ENCODE data around the gene SORCS2. TPM values are rescaled to one million over a fixed set of nuclear protein-coding genes. Genes with fewer than 3 reads are reported as not detected.

Gene SORCS2
- total and polyA plus RNA-seq, 2 donors (not counting 1 experiment from before 2014, with no cell fraction given) = not detected

GRCh38 chr4:7242766-7243165 is 50.4 kb downstream of the SORCS2 start:
- WGBS (ENCODE audit: insufficient coverage) = 80% methylated on average over 8 of the region's 13 CpGs
- H3K36me3 ChIP-seq (replicated peaks in 1 of 2; ENCODE audit: control extremely low read depth in 1 of 2, control insufficient read depth in 1 of 2, extremely low read depth in 1 of 2, insufficient read depth in 2 of 2, low read length in 1 of 2) = no peaks in the 10 kb centered on the region
- no peak for DNase-seq
- H3K27ac Mint-ChIP-seq = no peak overlapping the region
- H3K4me3 ChIP-seq (ENCODE audit: control extremely low read depth in 1 of 5, extremely low read depth in 1 of 5, insufficient read depth in 1 of 5, low read depth in 2 of 5, low read length in 4 of 5) = no peak overlapping the region
- no peaks in the 10 kb centered on the region for H3K4me1 ChIP-seq (ENCODE audit: control insufficient read depth in 2 of 2, insufficient read depth in 2 of 2, low read length in 2 of 2)
- peaks cover 0 to 18% (median 0%) of the 10 kb centered on the region in 3 donors for H3K9me3 ChIP-seq (ENCODE audit: control extremely low read depth in 1 of 3, control insufficient read depth in 2 of 3, insufficient read depth in 1 of 3, low read length in 2 of 3)
- H3K9me3 Mint-ChIP-seq (ENCODE audit: insufficient read depth) = no peaks in the 10 kb centered on the region
- no peak overlapping the region for H3K27ac ChIP-seq (ENCODE audit: low read length in 2 of 2)
- peaks cover 0 to 3% (median 0%) of the 10 kb centered on the region in 4 experiments for H3K27me3 ChIP-seq (replicated peaks in 1 of 4; ENCODE audit: control extremely low read depth in 1 of 4, control insufficient read depth in 3 of 4, insufficient read depth in 4 of 4, low read length in 3 of 4)
- ChIA-PET POLR2A (no interaction called here), CTCF (no interaction called here)
- H4K20me1 ChIP-seq (ENCODE audit: control insufficient read depth, insufficient read depth, low read length, poor library complexity, severe bottlenecking) = no peaks in the 10 kb centered on the region
- no peak overlapping the region for H3K4me2 ChIP-seq (replicated peaks; ENCODE audit: low read depth, low read length, poor library complexity, severe bottlenecking)
- ATAC-seq (ENCODE audit: low read depth) = no peak
- no peak overlapping the region for H3K9ac ChIP-seq (ENCODE audit: low read length)
- no peaks in the 10 kb centered on the region for H3K4me1 Mint-ChIP-seq
- H2AFZ ChIP-seq (ENCODE audit: insufficient read depth, low read depth, low read length, poor library complexity, severe bottlenecking) = no peak overlapping the region
- intact Hi-C loops (cut with micrococcal nuclease) = no loop called here
- TF ChIP-seq CTCF (IDR thresholded peaks at IDR 0.05) (no peak), EZH2 (IDR thresholded peaks at IDR 0.05; ENCODE audit: borderline replicate concordance, insufficient read depth, low read depth, low read length, poor library complexity, severe bottlenecking) (no peak)
- no peak overlapping the region for H3K4me3 Mint-ChIP-seq
- H3K27me3 Mint-ChIP-seq = no peaks in the 10 kb centered on the region
- no peaks in the 10 kb centered on the region for H3K79me2 ChIP-seq (ENCODE audit: control insufficient read depth, insufficient read depth, low read length)

DNA sequence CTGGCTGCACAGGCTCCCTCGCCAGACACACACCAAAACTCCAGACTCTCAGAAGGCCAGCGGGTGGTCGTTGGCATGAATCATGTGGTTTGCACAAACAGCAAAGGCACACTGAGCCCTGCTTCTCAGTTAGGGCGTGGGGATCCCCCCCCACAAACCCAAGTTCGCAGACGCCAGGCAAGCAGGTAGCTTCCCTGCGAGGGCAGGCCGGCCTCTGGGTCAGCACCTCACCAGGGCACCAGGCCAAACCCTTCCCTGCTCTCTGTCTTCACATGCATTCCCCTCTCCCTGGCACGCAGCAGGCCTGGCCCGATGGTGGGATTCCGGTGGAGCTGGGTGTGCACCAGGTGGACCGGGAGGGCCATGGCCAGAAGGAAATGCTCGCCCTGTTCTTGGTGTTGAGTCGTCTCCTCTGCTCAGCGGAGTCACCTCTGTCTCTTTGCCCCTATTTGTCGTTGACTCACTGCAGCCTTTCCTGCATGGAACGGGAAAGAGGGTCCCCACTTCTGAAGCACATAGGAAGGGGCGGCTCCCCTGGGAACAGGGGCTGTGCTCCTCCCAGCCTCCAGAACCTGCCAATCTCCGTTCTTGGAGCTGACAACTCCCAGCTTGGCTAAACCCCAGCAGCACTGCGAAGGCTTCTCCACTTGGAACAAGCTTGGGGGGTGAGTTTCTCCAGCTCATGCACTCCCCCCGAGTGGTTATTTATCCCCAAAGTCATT is 51.4 kb downstream of the SORCS2 start:
- no peak for TF ChIP-seq EZH2 (IDR thresholded peaks at IDR 0.05; ENCODE audit: borderline replicate concordance, insufficient read depth, low read depth, low read length, poor library complexity, severe bottlenecking)
- TF ChIP-seq CTCF (IDR thresholded peaks at IDR 0.05) = no peak
- ChIA-PET POLR2A (no interaction called here), CTCF (no interaction called here)
- Histone ChIP-seq H3K36me3 (replicated peaks in 1 of 2; ENCODE audit: control extremely low read depth in 1 of 2, control insufficient read depth in 1 of 2, extremely low read depth in 1 of 2, insufficient read depth in 2 of 2, low read length in 1 of 2) (no peaks in the 10 kb centered on the region), H3K27ac (ENCODE audit: low read length in 2 of 2) (no peak overlapping the region), H3K79me2 (ENCODE audit: control insufficient read depth, insufficient read depth, low read length) (no peaks in the 10 kb centered on the region), H3K9ac (ENCODE audit: low read length) (no peak overlapping the region), H3K4me3 (ENCODE audit: control extremely low read depth in 1 of 5, extremely low read depth in 1 of 5, insufficient read depth in 1 of 5, low read depth in 2 of 5, low read length in 4 of 5) (no peak overlapping the region), H4K20me1 (ENCODE audit: control insufficient read depth, insufficient read depth, low read length, poor library complexity, severe bottlenecking) (no peaks in the 10 kb centered on the region), H3K27me3 (replicated peaks in 1 of 4; ENCODE audit: control extremely low read depth in 1 of 4, control insufficient read depth in 3 of 4, insufficient read depth in 4 of 4, low read length in 3 of 4) (peaks cover 0 to 3% (median 0%) of the 10 kb centered on the region in 4 experiments), H3K9me3 (ENCODE audit: control extremely low read depth in 1 of 3, control insufficient read depth in 2 of 3, insufficient read depth in 1 of 3, low read length in 2 of 3) (peaks cover 0 to 16% (median 0%) of the 10 kb centered on the region in 3 donors), H3K4me1 (ENCODE audit: control insufficient read depth in 2 of 2, insufficient read depth in 2 of 2, low read length in 2 of 2) (no peaks in the 10 kb centered on the region), H2AFZ (ENCODE audit: insufficient read depth, low read depth, low read length, poor library complexity, severe bottlenecking) (no peak overlapping the region), H3K4me2 (replicated peaks; ENCODE audit: low read depth, low read length, poor library complexity, severe bottlenecking) (no peak overlapping the region)
- Mint-ChIP-seq H3K9me3 (ENCODE audit: insufficient read depth) (no peaks in the 10 kb centered on the region), H3K27me3 (no peaks in the 10 kb centered on the region), H3K27ac (no peak overlapping the region), H3K4me3 (no peak overlapping the region), H3K4me1 (no peaks in the 10 kb centered on the region)
- intact Hi-C loops (cut with micrococcal nuclease) = no loop called here
- DNase-seq (no peak), ATAC-seq (ENCODE audit: low read depth) (no peak)
- 82% methylated on average over 21 of the region's 21 CpGs for WGBS (ENCODE audit: insufficient coverage)
